Nucleus accumbens (tissue), 56 donors: ENCODE measurements around the gene SDC1.

Experiments used
- DNase-seq, 56 donors: peaks; one replicate each; lab custom pipeline; 2025; lab: John Stamatoyannopoulos, UW

The SDC1 gene

GRCh38 chr2:20186855-20187187 is 38.1 kb downstream of the SDC1 start:
- DNase-seq = no peak

GRCh38 chr2:20186078-20186854 is 38.7 kb downstream of the SDC1 start:
- peak in 10 of 56 donors; percentile 5 to 38 (median 12) for DNase-seq

GRCh38 chr2:20185176-20186022 is 39.5 kb downstream of the SDC1 start:
- peak in 1 of 56 donors; percentile 6 for DNase-seq

GRCh38 chr2:20184067-20184938 is 40.6 kb downstream of the SDC1 start:
- DNase-seq = no peak

- DNase-seq = no peak
Observed at GRCh38 chr2:20183373-20183772, 41.6 kb downstream of the SDC1 start.

GRCh38 chr2:20182241-20182931 is 42.5 kb downstream of the SDC1 start:
- DNase-seq = no peak

- DNase-seq = no peak
Observed at GRCh38 chr2:20181761-20182160, 43.2 kb downstream of the SDC1 start.

- no peak for DNase-seq
Observed at GRCh38 chr2:20180676-20181648, 44.0 kb downstream of the SDC1 start.

GRCh38 chr2:20179755-20180594 is 45.0 kb downstream of the SDC1 start:
- DNase-seq = no peak

GRCh38 chr2:20179466-20179754 is 45.5 kb downstream of the SDC1 start:
- no peak for DNase-seq

- DNase-seq = no peak
Observed at GRCh38 chr2:20178666-20179465, 46.1 kb downstream of the SDC1 start.

GRCh38 chr2:20178249-20178607 is 46.7 kb downstream of the SDC1 start:
- DNase-seq = no peak

- DNase-seq = no peak
Observed at GRCh38 chr2:20177556-20178248, 47.2 kb downstream of the SDC1 start.

- DNase-seq = no peak
Observed at GRCh38 chr2:20176760-20177159, 48.2 kb downstream of the SDC1 start.

GRCh38 chr2:20175931-20176330 is 49.0 kb downstream of the SDC1 start:
- no peak for DNase-seq

- DNase-seq = no peak
Observed at GRCh38 chr2:20175267-20175666, 49.7 kb downstream of the SDC1 start.

- no peak for DNase-seq
Observed at GRCh38 chr2:20174410-20174809, 50.5 kb downstream of the SDC1 start.
